ENCODE results near the gene IL20. TPM values are rescaled to one million over a fixed set of nuclear protein-coding genes. Genes with fewer than 3 reads are reported as not detected.

IL20 gene
- total and polyA plus RNA-seq, 2 of the 8 experiments (the other 6 are each of a cell fraction or from before 2014, with no cell fraction given), result not detected

DNA sequence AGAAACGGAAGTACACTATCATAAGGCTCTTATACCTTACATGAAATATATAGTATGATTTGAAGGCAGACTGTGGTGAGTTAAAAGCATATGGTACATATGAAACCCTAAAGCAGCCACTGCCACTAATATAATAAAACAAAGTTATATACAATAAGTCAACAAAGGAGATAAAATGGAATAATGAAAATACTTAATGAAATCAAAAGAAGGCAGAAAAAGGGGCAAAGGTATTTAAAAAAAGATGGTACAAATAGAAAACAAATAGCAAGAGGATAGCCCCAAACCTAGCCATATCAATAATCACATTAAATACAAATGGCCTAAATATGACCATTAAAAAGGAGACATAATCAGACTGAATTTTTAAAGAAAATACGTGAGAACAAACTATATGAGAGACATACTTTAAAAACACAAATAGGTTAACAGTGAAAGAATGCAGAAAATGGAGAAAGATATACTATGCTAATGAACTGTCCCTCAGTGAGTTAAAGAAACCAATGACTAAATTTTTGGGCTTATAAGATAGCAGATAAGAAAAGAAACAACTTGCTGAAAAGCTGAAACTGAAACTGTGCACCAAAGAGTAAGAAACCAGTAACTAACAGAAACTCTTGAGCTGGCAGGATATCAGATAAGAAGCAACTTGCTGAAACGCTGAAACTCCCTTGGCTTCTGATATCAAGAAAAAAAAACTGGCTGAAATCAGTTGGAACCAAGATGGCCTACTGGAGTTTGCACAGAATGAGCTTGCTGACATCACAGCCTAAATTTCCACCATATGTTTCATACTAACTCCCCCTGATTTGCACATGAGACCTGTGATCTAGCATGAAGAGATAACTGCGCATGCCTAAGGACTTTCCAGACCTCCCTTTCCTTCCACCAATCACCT lies 48.8 kb upstream of the IL20 start (continued):
- TF ChIP-seq GABPA (IDR thresholded peaks at IDR 0.05; ENCODE audit: borderline replicate concordance, insufficient read depth, low read length) (no peak), KDM5A (IDR thresholded peaks at IDR 0.05; ENCODE audit: low read length) (no peak), SP2 (IDR thresholded peaks at IDR 0.05; ENCODE audit: low read length) (no peak)
- TF ChIP-seq, protein P1, sequence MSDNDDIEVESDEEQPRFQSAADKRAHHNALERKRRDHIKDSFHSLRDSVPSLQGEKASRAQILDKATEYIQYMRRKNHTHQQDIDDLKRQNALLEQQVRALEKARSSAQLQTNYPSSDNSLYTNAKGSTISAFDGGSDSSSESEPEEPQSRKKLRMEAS (IDR thresholded peaks at IDR 0.05), result no peak

All from H1 (cell line).